CD14-positive monocyte (primary cell): ENCODE results near the gene PTGDS. TPM values are rescaled to one million over a fixed set of nuclear protein-coding genes. Genes with fewer than 3 reads are reported as not detected.

Experiments
- DNase-seq, 3 donors: peaks; one replicate each; pipeline ENCODE4 v3.0.0-alpha.2; 2011 to 2022
- H2AFZ ChIP-seq: 2 replicates; pipeline ENCODE4 v1.6.0; 2012; ENCODE audit warnings: mild to moderate bottlenecking, low read depth, low read length, inconsistent platforms; ENCODE audit not compliant: insufficient read depth, poor library complexity, severe bottlenecking
- H3K27ac ChIP-seq, 2 donors: 1 replicate in 1 of 2; 2 replicates in 1 of 2; pipeline ENCODE4 v1.5.1; 2012 to 2013; ENCODE audit warnings: low read length in 2 of 2, control low read depth in 1 of 2, inconsistent platforms in 1 of 2, low read depth in 1 of 2, mild to moderate bottlenecking in 1 of 2
- H3K27me3 ChIP-seq, 2 donors: one replicate each; pipeline versions ENCODE4 v1.6.0 to v1.6.1; 2011 to 2013; ENCODE audit warnings: low read length in 2 of 2; ENCODE audit not compliant: control insufficient read depth in 2 of 2, insufficient read depth in 2 of 2
- H3K36me3 ChIP-seq, 2 donors: replicated peaks in 1 of 2; 1 replicate in 1 of 2; 2 replicates in 1 of 2; pipeline versions ENCODE4 v1.5.1 to v1.6.1; 2012 to 2013; ENCODE audit warnings: low read length in 2 of 2, control low read depth in 1 of 2, inconsistent platforms in 1 of 2, mild to moderate bottlenecking in 1 of 2; ENCODE audit not compliant: insufficient read depth in 2 of 2, control insufficient read depth in 1 of 2
- H3K4me1 ChIP-seq, 2 donors: 1 replicate in 1 of 2; 2 replicates in 1 of 2; pipeline versions ENCODE4 v1.5.1 to v1.6.1; 2012 to 2013; ENCODE audit warnings: low read length in 2 of 2, control low read depth in 1 of 2, inconsistent platforms in 1 of 2, mild to moderate bottlenecking in 1 of 2, moderate library complexity in 1 of 2; ENCODE audit not compliant: insufficient read depth in 2 of 2, control insufficient read depth in 1 of 2
- H3K4me2 ChIP-seq: replicated peaks from 2 replicates; pipeline ENCODE3; 2012; ENCODE audit warnings: low read length, moderate library complexity, mild to moderate bottlenecking; ENCODE audit not compliant: poor library complexity, severe bottlenecking; ENCODE audit errors: extremely low read depth
- H3K4me3 ChIP-seq, 3 experiments: fragments of 200-600 bp in 1 of 3; sonication (generic) in 1 of 3; replicated peaks in 1 of 3; 1 replicate in 2 of 3; 2 replicates in 1 of 3; pipeline ENCODE4 v1.5.1; 2011 to 2013; ENCODE audit warnings: low read length in 3 of 3, mild to moderate bottlenecking in 3 of 3, control low read depth in 2 of 3, low read depth in 2 of 3, inconsistent platforms in 1 of 3, moderate library complexity in 1 of 3
- H3K79me2 ChIP-seq: 2 replicates; pipeline ENCODE4 v1.6.0; 2012; ENCODE audit warnings: mild to moderate bottlenecking, control low read depth, inconsistent platforms, low read length, moderate library complexity; ENCODE audit not compliant: insufficient read depth
- H3K9ac ChIP-seq: 2 replicates; pipeline ENCODE4 v1.6.0; 2017; ENCODE audit warnings: low read length, mild to moderate bottlenecking; ENCODE audit not compliant: insufficient read depth, poor library complexity, severe bottlenecking
- H3K9me3 ChIP-seq, 2 donors: replicated peaks in 1 of 2; 1 replicate in 1 of 2; 2 replicates in 1 of 2; pipeline versions ENCODE4 v1.5.1 to v1.6.1; 2012 to 2013; ENCODE audit warnings: low read length in 2 of 2, control low read depth in 1 of 2; ENCODE audit not compliant: control insufficient read depth in 1 of 2, insufficient read depth in 1 of 2
- H4K20me1 ChIP-seq: 2 replicates; pipeline ENCODE4 v1.6.0; 2012; ENCODE audit warnings: mild to moderate bottlenecking, low read length, control low read depth, moderate library complexity; ENCODE audit not compliant: insufficient read depth
- H3K27ac Mint-ChIP-seq, 7 donors: one replicate each; pipeline ENCODE4 v1.8.0; 2020; ENCODE audit warnings: mild to moderate bottlenecking in 7 of 7, mixed read lengths in 7 of 7, moderate library complexity in 6 of 7, inconsistent platforms in 2 of 7
- H3K27me3 Mint-ChIP-seq, 3 donors: one replicate each; pipeline ENCODE4 v1.8.0; 2021 to 2022; ENCODE audit warnings: low read depth in 3 of 3, mild to moderate bottlenecking in 3 of 3, mixed read lengths in 3 of 3, moderate library complexity in 3 of 3, inconsistent platforms in 1 of 3
- H3K36me3 Mint-ChIP-seq, 2 donors: one replicate each; pipeline ENCODE4 v1.8.0; 2020; ENCODE audit warnings: mixed read lengths in 2 of 2, inconsistent platforms in 1 of 2, mild to moderate bottlenecking in 1 of 2
- H3K4me1 Mint-ChIP-seq: one replicate; pipeline ENCODE4 v1.8.0; 2020; ENCODE audit warnings: mild to moderate bottlenecking, mixed read lengths
- H3K4me3 Mint-ChIP-seq, 2 donors: one replicate each; pipeline ENCODE4 v1.8.0; 2020; ENCODE audit warnings: mild to moderate bottlenecking in 2 of 2, mixed read lengths in 2 of 2, moderate library complexity in 1 of 2
- H3K9me3 Mint-ChIP-seq, 7 donors: one replicate each; pipeline ENCODE4 v1.8.0; 2020 to 2022; ENCODE audit warnings: mixed read lengths in 7 of 7, mild to moderate bottlenecking in 6 of 7, moderate library complexity in 6 of 7, inconsistent platforms in 2 of 7
- WGBS: methylation state at CpG from one replicate; pipeline ENCODE4 v1.1.5; 2013; ENCODE audit warnings: missing lambda C conversion rate; ENCODE audit not compliant: insufficient coverage; 5-methylcytosine and 5-hydroxymethylcytosine counted together
- intact Hi-C, 2 donors: fragments of 100-400 bp; cut with micrococcal nuclease; formaldehyde crosslinking; loops; one replicate each; pipeline versions ENCODE4 v1.15.0 to v1.15.1; 2023
- polyA plus RNA-seq, 3 donors: library from polyadenylated mRNA; depleted of rRNA in 1 of 3; unstranded in 2 of 3; stranded (reverse) in 1 of 3; fragments of 300-500 nt in 2 of 3; fragments of >200 nt in 1 of 3; fragmentation: Illumina TruSeq in 2 of 3; gene quantifications; 1 replicate in 2 of 3; 2 replicates in 1 of 3; pipeline ENCODE4 v1.2.3, GENCODE V29; 2012 to 2021
- TF ChIP-seq, protein P1 (sequence below): fragments of 200-600 bp; IDR thresholded peaks from one replicate; pipeline ENCODE4 v1.8.0; 2022; ENCODE audit warnings: antibody characterized with exemption, mild to moderate bottlenecking

Gene PTGDS
- polyA plus RNA-seq, 3 donors = 0.34 to 1.5 TPM; not detected in 1

DNA sequence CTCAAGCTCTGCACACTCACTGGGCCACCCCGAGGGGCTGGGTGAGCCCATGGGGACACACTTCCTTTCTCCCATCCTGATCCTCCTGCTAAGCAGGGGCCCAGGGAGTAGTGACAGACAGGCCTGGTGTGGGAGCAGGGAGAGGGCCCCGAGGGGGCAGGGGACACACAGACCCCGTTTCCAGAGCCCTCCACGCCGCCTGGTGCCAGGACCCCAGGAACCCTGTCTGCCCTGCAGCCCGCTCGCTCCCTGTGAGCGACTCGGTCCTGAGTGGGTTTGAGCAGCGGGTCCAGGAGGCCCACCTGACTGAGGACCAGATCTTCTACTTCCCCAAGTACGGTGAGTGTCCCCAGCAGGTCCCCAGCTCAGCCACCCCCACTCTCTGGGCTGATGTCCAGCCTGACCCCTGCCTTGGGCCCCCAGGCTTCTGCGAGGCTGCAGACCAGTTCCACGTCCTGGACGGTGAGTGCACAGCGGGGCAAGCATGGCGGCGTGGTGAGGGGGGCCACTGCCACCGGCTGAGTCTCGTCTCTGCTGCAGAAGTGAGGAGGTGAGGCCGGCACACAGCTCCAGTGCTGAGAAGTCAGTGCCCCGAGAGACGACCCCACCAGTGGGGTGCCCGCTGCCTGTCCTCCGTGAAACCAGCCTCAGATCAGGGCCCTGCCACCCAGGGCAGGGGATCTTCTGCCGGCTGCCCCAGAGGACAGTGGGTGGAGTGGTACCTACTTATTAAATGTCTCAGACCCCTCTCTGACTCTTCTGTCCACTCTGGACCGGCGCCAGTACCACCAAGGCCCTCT is 30.9 kb upstream of the PTGDS start:
- peaks cover 0 to 6% (median 4%) of the 10 kb centered on the region in 3 donors for H3K27me3 Mint-ChIP-seq
- intact Hi-C loops = loop anchor here (10.0 kb wide), 3 partner anchors 88 to 142 kb away; partner anchors contain the start of genes AJM1 (in 1 of the 2), FUT7 (in 1 of the 2), PHPT1 (in 1 of the 2) and RABL6 (in 1 of the 2)

More for the DNA sequence above, 30.9 kb upstream of the PTGDS start:
- H3K36me3 Mint-ChIP-seq = peaks cover 8 to 19% of the 10 kb centered on the region in 2 donors
- Histone ChIP-seq H3K4me3 (no peak overlapping the region), H3K4me2 (no peak overlapping the region), H3K27me3 (no peaks in the 10 kb centered on the region), H3K27ac (no peak overlapping the region), H3K9me3 (no peaks in the 10 kb centered on the region), H3K36me3 (peaks cover 16 to 18% of the 10 kb centered on the region in 2 donors), H4K20me1 (peaks cover 25% of the 10 kb centered on the region), H3K79me2 (peaks cover 20% of the 10 kb centered on the region), H3K4me1 (peaks cover 25 to 41% of the 10 kb centered on the region in 2 donors), H3K9ac (no peak overlapping the region), H2AFZ (no peak overlapping the region)
- no peak overlapping the region for H3K27ac Mint-ChIP-seq
- TF ChIP-seq, protein P1, sequence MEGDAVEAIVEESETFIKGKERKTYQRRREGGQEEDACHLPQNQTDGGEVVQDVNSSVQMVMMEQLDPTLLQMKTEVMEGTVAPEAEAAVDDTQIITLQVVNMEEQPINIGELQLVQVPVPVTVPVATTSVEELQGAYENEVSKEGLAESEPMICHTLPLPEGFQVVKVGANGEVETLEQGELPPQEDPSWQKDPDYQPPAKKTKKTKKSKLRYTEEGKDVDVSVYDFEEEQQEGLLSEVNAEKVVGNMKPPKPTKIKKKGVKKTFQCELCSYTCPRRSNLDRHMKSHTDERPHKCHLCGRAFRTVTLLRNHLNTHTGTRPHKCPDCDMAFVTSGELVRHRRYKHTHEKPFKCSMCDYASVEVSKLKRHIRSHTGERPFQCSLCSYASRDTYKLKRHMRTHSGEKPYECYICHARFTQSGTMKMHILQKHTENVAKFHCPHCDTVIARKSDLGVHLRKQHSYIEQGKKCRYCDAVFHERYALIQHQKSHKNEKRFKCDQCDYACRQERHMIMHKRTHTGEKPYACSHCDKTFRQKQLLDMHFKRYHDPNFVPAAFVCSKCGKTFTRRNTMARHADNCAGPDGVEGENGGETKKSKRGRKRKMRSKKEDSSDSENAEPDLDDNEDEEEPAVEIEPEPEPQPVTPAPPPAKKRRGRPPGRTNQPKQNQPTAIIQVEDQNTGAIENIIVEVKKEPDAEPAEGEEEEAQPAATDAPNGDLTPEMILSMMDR = no peak
- 84% methylated on average over 20 of the region's 27 CpGs for WGBS
- no peak for DNase-seq
- no peaks in the 10 kb centered on the region for H3K9me3 Mint-ChIP-seq
- H3K4me1 Mint-ChIP-seq = peaks cover 15% of the 10 kb centered on the region
- no peak overlapping the region for H3K4me3 Mint-ChIP-seq
